Epidermal melanocyte (primary cell): ENCODE results near the gene RPP25.

Experiments used
- DNase-seq: peaks from one replicate; pipeline ENCODE4 v3.0.0; 2011; ENCODE audit warnings: low spot score; ENCODE audit not compliant: insufficient read length

RPP25 gene, protein sequence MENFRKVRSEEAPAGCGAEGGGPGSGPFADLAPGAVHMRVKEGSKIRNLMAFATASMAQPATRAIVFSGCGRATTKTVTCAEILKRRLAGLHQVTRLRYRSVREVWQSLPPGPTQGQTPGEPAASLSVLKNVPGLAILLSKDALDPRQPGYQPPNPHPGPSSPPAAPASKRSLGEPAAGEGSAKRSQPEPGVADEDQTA

DNA sequence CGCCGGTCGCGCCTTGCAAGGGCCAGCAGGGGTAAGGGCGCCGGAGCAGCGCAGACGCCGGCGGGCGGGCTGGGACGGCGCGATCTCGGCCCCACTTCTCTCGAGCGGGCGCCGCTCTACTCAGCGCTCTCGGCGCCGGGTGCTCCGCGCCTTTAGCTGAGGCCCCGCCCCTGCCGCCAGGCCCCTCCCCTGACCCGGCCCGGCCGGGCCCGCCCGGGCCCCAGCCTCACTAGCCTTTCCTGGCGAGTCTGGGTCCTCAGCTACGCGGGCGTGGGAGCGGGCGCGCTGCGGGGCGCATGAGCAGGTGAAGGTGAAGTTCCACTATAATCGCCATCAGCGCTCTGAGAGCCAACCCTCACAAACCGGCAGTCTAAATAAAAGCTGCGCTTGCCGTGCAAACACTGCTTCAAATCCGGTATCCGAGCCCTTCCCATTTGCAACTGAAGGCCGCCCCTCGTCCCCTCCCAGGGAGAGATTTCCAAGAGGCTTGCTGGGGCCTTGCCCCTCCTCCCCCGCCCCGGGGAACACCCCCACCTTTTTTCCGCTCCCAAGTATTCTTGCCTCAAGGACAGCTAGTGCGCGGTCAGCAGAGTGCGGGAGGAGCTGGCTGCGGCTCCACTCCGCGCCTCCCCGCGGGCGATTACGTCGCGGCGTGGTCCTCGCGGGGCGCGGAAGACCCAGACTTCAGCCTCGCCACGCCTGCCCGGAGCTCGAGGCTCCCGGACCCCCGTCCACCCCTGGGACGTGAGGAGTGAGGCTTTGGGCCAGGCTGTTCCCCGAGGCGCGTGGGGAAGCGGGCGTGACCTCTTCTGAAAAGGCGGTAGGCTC is at the start of gene RPP25:
RPP25 (minus strand) TSS at position 125 of the 828 bp plus-strand sequence. CDS start 189 bp downstream, outside the sequence.
- DNase-seq: peak; percentile 52

DNA sequence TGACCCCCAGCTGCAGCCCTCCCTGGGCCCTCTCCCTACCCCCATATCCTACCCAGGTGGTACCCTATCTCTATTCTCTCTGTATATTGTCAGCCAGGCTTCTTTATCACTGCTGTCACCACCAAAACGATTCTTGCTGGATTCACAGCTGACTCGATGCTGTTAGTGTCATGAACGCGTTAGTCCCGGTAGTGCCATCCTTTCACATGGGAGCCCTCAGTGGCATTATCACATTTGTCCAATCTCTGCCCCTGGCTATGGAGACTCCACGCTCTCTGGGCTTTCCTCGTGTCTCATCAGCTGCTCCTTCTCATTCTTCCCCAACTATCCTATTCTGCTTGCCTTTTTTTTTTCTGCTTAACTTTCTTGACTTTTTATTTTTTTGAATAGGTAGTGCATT is 45.8 kb upstream of the RPP25 start:
- no peak for DNase-seq

DNA sequence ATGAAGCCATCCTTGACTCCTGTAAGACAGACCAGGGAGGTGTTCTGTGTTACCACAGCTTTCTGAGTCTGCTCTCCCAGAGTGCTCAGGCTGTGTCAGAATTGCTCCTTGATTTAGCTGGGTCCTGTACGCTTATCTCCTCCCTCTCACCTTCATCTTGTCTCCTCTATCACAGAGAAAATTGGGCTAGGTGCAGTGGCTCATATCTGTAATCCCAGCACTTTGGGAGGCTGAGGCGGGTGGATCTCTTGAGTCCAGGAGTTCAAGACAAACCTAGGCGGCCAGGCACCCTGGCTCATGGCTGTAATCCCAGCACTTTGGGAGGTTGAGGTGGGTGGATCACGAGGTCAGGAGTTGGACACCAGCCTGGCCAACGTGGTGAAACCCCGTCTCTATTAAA is 44.7 kb upstream of the RPP25 start:
- no peak for DNase-seq

DNA sequence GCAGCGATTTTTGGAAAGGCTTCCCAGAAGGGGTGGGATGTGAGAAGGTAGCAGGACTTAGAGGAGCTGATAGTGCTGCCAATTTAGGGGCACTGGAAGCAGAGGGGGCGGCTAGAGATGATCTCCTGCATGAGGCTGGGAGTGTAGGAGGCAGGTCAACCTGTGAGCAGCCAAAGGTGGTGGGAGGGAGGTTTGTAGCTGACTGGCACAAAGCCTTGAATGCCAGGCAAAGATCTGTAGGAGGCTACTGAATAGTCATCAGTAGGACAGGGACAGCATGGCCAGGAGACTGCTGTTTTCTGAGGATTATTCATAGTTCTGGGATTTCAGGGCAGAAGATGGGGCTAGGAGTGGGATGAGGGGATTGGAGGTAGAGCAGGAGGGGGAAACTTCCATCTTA is 41.0 kb upstream of the RPP25 start:
- no peak for DNase-seq

DNA sequence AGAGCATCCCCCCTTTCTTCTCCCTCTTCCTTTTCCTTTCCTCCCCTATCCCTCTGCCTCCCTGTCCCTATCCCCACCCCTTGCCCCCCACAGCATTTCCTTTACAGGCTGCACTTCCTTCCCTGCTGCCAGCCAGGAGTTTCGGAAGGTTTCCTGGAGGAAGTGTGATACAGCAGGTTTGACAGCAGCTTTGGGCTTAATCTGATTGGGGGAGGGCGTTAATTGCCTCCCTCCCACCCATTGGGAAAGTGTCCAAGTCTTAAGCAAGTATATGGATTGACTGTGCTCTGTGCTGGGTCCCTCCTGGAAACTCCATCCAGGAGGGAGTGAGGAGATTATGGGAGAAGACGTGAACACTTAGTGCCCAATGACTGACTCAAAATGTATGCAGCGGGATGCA is 40.6 kb upstream of the RPP25 start:
- no peak for DNase-seq

DNA sequence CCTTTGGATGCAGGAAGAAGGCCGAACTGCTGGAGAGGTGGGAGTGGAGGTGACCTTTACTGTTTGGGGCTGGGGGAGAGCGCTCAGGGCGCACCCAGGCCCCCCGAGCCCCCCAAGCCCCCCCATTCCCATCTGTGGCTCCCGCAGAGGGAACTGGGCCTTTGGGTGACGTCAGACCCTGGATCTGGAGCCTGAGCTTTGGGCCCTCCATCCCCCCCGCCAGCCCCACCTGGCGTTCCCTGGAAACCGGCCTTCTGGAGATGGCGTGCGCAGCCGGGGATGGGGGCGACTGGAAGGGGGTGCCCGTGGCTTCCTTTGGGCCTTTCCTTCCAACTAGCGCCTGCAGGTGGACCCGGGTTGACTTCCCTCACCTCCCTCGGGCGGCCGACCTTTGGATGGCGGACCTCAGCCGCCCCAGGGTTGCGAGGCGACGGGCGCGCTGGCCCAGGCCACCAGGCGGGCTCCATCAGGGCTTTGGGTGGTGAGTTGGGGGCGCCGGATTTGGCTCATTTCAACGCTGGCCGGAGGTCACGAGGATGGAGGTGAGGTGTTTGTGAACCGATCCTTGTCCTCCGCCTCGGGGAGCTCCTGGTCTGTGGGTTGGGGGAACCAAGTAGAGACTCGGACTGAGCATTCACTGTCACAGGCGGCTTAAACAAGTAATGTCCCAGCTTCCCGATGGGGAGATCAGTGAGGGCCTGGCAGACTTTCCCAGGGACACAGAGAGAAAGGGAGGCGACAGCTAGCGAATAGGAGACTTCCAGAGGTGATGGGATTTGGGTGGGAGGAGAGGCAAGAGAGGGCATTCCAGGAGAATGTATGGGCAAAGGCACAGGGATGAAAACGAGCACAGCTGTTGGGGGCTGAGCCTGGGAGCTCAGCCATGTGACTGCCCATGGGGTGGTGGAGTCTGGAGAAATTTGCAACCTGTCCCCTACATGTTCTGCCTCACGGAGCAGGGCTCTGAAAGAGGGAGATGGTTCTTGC is 39.5 kb upstream of the RPP25 start:
- no peak for DNase-seq

DNA sequence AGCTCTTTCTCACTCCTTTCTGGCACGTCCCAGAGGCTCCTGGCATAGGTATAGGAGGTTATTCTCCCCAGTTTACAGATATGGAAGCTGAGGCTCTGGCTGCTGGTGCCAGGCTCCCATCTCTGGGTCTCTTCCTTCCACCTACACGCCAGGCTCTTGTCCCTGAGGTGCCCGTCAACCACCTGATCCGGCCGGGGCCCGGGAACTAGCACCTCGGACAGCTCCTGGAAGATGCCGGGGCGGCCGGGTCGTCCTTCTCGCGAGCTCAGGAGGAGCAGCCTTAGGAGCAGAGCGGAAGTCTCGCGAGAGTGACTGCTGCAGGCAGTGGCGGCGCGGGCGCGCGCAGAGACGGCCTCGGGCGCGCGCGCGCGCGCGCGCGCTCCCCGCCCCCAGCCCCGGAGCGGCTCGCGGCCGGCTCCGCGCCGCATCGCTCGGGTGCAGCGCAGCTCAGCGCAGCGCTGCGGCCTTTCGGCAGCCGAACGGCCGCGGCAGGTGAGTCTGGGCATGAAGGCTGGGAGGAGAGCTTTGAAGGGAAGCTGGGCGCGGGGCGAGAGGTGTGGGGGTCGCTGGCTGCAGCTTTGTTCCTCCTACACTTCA is 38.7 kb upstream of the RPP25 start, which contains the start of gene SCAMP5:
SCAMP5 (plus strand) TSS at position 382 of the 597 bp plus-strand sequence. CDS start 16,277 bp downstream, outside the sequence.
- peak; percentile 91 for DNase-seq

DNA sequence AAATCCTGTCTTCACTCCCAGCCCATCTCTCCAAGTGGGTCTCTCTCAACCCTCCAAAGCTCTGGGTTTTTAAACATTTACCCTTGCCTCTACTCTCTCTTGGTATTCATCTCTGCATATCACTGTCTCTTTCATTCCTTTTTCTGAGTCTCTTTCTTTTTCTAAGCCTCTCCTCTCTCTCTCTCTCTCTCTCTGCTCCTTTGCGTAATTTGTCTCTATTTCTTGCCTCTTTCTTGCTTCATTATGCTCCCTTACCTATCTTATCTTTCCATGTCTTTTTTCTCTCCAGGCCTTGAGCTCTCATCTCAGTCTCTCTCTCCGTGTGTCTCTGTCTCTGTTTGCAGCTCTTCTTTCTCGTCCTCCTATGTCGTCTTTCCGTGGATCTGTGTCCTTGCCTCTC is 38.1 kb upstream of the RPP25 start:
- DNase-seq: no peak

DNA sequence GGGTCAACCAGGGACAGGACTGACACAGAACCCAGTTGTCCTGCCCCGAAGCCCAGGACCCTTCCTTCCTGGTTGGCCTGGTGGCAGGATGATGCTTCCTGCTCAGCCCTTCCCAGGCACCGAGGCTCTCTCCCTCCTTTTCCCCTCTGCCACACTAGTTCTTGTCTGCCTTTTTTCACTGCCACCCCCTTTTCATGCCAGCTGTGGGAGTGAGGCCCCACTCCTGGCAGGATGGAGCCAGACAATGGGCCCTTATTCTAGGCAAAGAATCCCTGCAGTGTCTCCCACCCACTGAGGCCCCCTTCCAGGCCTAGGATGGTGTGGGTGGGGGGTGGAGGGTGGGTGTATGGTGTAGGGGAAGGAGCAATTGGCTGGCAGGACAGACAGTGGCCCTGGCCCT is 37.7 kb upstream of the RPP25 start:
- no peak for DNase-seq

DNA sequence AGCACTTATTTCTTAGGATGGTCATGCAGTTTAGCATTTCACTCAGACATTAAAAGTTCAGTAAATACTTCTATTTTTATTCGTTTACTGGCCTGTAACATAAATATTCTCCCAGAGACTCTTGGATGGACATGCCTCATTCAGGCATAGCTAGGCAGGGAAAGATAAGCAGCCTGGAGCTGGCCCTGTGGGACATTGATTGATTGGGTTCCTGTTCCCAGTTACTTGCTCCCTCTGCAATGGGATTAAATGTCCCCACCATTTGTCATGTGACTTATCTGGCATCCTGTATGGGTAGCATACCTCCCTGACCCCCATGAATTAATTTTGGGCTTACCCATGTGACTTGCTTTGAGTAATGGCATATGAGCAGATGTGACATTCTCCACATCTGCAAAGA is 36.0 kb upstream of the RPP25 start:
- no peak for DNase-seq

DNA sequence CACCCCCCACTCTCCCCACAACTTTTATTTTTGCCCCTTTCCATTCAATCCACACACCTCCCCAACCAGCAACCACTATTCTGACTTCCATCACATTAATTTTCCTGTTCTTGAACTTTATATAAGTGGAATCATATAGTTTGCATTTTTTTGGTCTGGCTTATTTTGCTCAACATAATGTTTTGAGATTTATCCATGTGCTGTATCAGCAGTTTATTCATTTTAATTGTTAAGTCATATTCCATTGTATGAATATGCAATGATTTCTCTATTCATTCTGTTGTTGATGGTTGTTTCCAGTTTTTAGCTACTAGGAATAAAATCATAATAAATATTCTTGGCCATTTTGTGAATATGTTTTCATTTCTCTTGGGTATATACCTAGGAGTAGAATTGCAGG is 33.0 kb upstream of the RPP25 start:
- no peak for DNase-seq

DNA sequence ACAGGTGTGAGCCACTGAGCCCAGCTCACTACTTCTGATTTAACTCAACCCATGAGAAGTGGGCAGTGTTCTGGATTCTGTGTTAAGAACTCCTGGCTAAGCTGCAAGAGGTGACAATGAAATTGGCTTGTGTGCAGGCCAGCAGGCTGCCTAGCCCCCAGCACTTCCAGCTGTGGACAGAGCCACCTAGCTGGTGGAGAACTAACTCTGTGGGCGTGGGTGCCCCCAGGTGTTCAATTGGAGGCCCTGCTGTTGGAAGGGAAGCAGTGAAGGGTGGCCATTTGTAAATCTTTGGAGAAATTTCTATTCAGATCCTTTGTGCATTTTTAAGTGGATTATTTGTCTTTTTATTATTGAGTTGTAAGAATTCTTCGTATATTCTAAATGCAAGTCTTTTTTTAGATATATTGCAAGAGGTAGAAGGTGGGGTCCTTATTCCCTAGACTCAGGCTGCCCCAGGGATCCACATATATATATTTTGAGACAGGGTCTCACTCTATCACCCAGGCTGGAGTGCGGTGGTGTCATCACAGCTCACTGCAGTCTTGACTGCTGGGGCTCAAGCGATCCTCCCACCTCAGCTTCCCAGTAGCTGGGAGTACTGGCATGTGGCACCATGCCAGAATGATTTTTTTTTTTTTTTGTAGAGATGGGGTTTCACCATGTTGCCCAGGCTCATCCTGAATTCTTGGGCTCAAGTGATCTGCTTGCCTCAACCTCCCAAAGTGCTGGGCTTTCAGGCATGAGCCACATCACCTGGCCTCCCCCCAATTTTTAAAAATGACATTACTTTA is 31.6 kb upstream of the RPP25 start:
- no peak for DNase-seq

DNA sequence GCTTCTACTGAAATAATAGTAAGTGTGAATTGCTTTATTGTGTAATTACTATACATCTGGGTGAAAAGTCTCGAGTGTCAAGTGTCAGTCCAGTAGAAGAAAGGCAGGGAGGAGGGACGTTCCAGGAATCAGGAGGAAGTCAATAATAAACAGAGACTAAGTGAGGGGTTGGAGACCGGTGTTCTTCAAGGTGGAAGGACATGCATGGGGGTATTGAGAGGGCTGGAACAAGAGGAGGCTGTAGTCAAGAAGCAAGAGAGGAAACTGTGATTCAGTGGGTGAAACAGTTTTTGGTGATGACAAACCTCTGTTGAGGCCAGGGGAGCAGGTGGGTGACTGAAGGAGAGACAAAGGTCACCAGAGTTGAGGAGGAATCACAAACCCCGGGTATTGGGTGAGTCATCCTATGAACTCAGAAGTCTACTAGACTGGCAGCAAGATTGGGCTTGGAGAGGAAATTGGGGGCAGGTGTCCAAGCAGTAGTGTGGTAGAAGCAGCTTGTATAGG is 27.2 kb upstream of the RPP25 start:
- no peak for DNase-seq

DNA sequence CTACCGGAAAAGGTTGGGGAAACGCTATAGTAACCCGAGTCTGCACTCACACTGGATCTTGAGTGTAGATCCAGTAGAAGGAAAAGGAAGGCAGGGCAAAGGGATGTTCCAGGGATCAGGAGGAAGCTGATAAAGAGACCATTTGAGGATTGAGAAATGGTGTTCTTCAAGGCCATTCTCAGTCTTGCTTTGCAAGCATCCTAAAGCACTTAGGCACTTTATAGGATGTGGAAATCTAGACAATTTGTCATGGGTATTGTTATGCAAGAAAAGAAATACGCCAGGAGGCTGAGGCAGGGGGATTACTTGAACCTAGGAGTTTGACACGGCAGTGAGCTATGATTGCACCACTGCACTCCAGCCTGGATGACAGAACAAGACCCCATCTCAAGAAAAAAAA is 25.6 kb upstream of the RPP25 start:
- DNase-seq: no peak

DNA sequence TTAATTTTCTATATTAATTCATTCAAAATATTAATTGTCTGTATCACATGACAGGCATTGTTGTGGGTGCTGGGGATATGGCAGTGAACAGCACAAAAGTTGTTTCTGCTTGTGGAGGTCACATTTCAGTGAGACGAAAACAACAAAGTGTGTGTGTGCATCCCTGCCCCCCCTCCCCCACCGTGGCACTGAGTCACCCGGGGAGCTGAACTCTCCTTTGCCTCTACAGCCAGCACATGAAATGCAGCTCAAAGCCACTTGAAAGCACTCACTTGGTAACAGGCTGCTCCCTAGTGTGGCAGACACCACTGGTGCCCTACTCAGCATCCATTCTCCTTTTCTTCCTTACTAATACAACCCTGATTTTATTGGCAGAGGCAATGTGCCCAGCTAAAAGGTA is 21.9 kb upstream of the RPP25 start:
- DNase-seq: no peak

DNA sequence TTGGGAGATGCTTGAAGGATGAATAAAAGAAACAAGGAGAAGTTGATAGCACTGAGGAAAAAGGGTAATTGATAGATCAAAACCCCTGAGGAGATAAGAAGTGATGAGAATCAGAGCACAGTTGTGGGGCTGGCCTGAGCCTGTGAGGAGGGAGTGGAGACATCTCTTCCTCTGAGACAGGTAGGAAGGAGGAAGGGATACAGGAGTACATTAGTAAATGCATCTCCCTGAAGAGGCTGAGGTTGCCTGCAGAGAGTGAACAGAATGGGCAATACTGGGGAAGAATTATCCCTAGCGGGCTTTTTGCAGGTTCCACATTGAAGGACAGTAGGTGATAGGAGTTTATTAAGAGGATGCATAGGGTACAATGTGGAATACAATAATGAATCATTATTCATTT is 21.5 kb upstream of the RPP25 start:
- no peak for DNase-seq

DNA sequence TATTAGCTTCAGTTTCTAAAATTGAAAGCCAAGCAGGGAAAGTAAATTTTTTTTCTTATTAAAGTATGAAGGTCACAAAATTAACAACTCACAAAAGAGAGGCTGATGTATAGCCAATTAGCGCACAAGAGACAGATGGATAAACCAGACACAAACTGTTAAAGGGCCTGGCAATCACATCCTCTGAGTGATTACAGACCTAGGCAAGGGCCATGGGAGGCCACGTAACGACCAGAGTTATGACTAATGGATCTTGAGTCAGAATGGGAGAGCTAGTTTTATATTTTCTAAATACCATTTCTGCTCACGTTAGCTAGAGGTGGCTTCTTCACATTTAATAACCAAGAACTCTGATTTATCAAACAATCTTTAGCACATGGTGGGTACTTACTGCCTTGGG is 21.0 kb upstream of the RPP25 start:
- no peak for DNase-seq

DNA sequence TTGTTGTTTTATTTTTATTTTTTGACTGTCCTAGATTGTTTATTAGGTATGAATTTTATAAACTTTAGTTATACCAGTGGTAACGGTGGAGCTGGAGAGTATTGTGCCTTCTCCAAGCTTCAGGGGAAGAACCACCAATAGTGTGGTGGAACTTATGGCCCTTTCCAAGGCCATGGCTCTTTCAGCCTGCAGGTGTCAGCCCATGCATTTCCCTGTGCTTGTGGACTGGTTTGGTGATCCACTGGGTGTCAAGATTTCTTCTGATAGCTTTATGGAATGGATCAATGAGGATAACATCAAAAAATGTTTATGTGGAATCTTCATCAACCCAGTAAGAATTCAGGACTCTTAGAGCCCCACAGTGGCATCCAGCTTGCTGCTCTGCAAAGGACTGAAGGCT is 19.6 kb upstream of the RPP25 start:
- DNase-seq: no peak

DNA sequence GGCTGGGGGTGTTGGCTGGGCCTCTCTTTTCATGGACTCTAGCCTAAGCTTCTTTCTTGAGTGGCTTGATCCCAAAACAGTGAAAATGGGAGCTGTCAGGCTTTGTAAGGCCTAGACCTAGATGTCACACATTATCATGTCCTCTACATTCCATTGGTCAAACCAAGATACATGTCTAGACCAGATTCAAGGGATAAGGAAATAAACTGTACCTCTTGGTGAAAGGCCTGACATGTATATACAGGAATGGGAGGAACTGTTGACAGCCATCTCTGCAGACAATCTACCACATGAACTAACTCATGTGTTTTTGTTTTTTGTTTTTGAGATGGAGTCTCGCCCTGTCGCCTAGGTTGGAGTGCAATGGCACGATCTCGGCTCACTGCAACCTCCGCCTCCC is 11.1 kb upstream of the RPP25 start:
- DNase-seq: no peak

DNA sequence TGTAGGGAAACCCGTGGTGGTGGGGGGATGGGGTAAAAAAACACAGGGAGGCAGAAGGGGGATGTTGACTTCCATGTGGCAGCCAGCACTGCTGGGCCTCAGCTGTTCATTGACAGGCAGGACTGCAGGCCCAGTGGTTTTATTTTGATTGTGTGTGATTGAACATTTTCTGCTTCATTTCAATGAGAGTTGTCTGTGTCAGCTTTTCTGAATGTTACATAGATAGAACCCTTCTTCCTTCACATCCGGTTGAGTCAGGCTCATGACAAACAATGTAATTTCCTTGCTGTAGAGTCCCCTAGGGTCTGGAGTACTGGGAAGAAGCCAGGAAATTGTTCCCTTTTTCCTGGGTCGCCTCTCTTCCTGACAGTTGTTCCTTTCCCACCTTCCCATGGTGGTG is 8.2 kb upstream of the RPP25 start:
- DNase-seq: no peak
